GM13977 (cell line): Measurements from ENCODE around the gene CCNT2.
"Not testable (repeated sequence)": the region's sequence is repeated elsewhere in the genome, so short reads cannot be mapped to it uniquely, and the experiment has no call there.

Experiments used
- DNase-seq: peaks from one replicate; pipeline ENCODE4 v3.0.0; 2012; ENCODE audit warnings: low spot score
- in situ Hi-C: fragments of 300-500 bp; cut with MboI; formaldehyde crosslinking; loops from one replicate; pipeline ENCODE4 v1.12.0; 2022; ENCODE audit warnings: low sequenced_read_pairs, low pct_unique_long_range_greater_than_20kb, mixed read lengths, inconsistent platforms; ENCODE audit not compliant: unreplicated experiment
- TF ChIP-seq, protein P1 (sequence below): IDR thresholded peaks from 2 replicates; pipeline ENCODE4 v1.5.1; 2012; ENCODE audit warnings: mild to moderate bottlenecking, control low read depth; ENCODE audit not compliant: insufficient read depth; ENCODE audit errors: extremely low read depth, missing control alignments

CCNT2 gene

DNA sequence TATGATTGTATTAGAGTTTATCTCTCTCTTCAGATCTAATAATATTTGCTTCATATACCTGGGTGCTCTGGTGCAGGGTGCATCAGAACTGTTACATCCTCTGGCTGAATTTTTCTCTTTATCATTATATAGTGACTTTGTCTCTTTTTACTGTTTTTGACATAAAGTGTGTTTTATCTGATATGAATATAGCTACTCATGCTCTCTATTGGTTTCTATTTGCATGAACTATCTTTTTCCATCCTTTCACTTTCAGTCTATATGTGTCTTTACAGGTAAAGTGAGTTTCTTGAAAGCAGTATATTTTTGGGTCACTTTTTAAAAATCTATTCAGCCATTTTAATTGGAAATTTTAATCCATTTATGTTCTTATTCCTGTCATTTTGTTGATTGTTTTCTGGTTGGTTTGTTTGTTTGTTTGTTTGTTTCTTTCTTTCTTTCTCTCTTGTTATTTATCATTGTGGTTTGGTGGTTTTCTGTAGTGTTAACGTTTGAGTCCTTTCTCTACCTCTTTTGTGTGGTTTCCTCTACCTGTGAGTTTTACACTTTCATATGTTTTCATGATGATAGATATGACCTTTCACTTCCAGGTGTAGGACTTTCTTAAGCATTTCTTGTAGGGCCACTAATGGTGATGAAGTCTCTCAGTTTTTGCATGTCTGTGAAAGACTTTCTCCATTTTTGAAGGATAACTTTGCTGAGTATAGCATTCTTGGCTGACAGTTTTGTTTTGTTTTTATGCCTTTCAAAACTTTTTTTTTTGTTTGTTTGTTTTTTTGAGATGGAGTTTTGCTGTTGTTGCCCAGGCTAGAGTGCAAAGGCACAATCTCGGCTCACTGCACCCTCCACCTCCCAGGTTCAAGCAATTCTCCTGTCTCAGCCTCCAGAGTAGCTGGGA, 54.9 kb downstream of the CCNT2 start:
- peak; percentile 13 for DNase-seq

GRCh38 chr2:134975281-134976009, 56.8 kb downstream of the CCNT2 start:
- TF ChIP-seq, protein P1, sequence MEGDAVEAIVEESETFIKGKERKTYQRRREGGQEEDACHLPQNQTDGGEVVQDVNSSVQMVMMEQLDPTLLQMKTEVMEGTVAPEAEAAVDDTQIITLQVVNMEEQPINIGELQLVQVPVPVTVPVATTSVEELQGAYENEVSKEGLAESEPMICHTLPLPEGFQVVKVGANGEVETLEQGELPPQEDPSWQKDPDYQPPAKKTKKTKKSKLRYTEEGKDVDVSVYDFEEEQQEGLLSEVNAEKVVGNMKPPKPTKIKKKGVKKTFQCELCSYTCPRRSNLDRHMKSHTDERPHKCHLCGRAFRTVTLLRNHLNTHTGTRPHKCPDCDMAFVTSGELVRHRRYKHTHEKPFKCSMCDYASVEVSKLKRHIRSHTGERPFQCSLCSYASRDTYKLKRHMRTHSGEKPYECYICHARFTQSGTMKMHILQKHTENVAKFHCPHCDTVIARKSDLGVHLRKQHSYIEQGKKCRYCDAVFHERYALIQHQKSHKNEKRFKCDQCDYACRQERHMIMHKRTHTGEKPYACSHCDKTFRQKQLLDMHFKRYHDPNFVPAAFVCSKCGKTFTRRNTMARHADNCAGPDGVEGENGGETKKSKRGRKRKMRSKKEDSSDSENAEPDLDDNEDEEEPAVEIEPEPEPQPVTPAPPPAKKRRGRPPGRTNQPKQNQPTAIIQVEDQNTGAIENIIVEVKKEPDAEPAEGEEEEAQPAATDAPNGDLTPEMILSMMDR, result no peak
- in situ Hi-C loops, result no loop called here
- DNase-seq, result no peak

More for the DNA sequence above, 54.9 kb downstream of the CCNT2 start:
- TF ChIP-seq, protein P1, result no peak
- in situ Hi-C loops, result no loop called here

DNA sequence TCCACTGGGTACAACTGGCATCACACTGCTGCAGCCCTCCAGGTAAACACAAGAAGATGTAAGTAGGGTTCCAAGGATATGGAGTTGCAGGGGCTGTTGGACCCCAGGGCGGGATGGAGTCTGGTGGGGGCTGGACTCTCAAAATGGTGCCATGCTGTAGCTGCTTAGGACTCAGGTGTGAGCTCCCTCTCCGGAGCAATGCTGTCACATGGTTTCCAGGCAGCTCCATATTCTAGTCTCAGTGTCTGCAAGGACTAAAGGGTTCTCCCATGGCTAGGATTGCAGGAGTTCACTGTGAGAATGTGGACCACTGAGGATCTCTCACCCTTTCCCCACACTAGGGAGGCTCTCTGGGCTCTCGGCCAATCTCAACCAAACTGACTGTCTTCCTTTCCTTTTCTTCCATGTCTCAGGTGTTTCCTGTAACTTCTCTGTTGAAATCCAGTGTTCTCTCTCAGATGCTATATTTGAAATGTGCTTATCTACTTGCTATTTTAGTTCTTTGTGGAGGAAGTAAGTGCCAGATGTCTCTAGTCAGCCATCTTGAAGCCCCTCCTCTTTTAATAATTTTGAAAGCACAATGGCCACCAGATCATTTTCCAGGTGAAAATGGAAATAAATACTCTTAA, 57.6 kb downstream of the CCNT2 start:
- DNase-seq, result no peak
- in situ Hi-C loops, result no loop called here
- TF ChIP-seq, protein P1, result no peak

DNA sequence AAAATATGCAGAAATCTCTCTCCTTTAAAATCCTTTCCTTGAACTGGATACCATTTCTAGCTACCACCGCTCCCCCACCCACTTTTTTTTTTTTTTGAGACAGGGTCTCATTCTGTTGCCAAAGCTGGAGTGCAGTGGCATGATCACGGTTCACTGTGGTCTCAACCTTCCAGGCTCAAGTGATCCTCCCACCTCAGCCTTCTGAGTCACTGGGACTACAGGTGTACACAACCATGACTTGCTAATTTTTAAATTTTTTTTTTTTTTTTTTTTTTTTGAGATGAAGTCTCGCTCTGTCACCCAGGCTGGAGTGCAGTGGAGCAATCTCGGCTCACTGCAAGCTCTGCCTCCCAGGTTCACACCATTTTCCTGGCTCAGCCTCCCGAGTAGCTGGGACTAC, 58.5 kb downstream of the CCNT2 start:
- in situ Hi-C loops, DNase-seq: not testable (repeated sequence)

DNA sequence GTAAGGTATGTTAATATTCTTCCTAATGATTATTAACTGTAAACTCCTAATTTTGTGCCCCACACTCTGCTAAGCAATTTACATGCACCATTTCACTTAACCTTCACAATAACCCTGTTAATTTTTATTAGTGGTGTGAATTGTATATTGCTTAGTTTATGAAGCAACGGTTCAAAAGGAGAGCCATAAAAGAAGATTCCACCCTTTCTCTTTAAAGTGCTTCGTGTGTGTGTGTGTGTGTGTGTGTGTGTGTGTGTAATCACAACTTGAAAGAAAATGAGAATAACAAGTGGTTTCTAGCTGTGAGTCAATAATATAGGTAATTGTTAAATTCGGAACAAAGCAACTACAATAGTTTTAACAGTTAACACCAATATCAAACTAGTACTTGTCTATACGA, 60.6 kb downstream of the CCNT2 start:
- TF ChIP-seq, protein P1, result no peak
- DNase-seq, result no peak
- in situ Hi-C loops, result no loop called here

DNA sequence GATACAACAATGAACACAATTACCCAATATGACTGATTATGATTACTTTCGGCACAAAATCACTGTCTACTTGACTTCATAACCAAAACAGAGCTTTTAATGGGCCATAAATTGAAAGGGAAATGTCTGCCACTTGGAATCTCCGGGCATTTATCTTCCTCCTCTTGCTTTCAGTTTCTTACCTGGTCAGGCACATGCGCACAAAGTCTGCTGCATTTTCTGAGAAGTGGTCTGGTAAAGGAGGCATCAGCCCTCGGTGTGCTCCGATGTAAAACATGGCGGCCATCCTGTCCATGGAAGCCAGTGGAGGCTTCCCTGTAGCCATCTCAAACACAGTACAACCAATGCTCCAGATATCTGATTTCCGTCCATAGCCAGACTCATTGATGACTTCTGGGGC, 62.0 kb downstream of the CCNT2 start:
- no peak for DNase-seq
- TF ChIP-seq, protein P1, result no peak
- in situ Hi-C loops, result no loop called here
